Stimulated activated CD8-positive, alpha-beta memory T cell treated with anti-CD3 and anti-CD28 coated beads, Interleukin-12 subunit alpha, Interleukin-12 subunit beta, amount 100 ng/mL, for 4 hours (primary cell): ENCODE results near the gene GFRA1.
"Not testable (repeated sequence)": the region's sequence is repeated elsewhere in the genome, so short reads cannot be mapped to it uniquely, and the experiment has no call there.

Experiments
- DNase-seq: peaks from one replicate; pipeline ENCODE4 v3.0.0-alpha.2; 2020; ENCODE audit warnings: low read depth

GFRA1 gene

GRCh38 chr10:116195583-116195982 lies 77.4 kb downstream of the GFRA1 start:
- no peak for DNase-seq

GRCh38 chr10:116195039-116195438 lies 78.0 kb downstream of the GFRA1 start:
- DNase-seq: no peak

- no peak for DNase-seq
Measured at GRCh38 chr10:116194061-116194460, 78.9 kb downstream of the GFRA1 start.

GRCh38 chr10:116190883-116191282 lies 82.1 kb downstream of the GFRA1 start:
- no peak for DNase-seq

GRCh38 chr10:116186273-116186672 lies 86.7 kb downstream of the GFRA1 start:
- no peak for DNase-seq

GRCh38 chr10:116185199-116185867 lies 87.7 kb downstream of the GFRA1 start:
- no peak for DNase-seq

GRCh38 chr10:116184512-116184794 lies 88.6 kb downstream of the GFRA1 start:
- no peak for DNase-seq

GRCh38 chr10:116183733-116184511 lies 89.1 kb downstream of the GFRA1 start:
- DNase-seq: no peak

GRCh38 chr10:116182426-116182825 lies 90.6 kb downstream of the GFRA1 start:
- no peak for DNase-seq

GRCh38 chr10:116178086-116178605 lies 94.9 kb downstream of the GFRA1 start:
- DNase-seq: no peak

GRCh38 chr10:116175231-116175630 lies 97.8 kb downstream of the GFRA1 start:
- no peak for DNase-seq

- no peak for DNase-seq
Measured at GRCh38 chr10:116171505-116171904, 101.5 kb downstream of the GFRA1 start.

- DNase-seq: no peak
Measured at GRCh38 chr10:116170815-116171250, 102.2 kb downstream of the GFRA1 start.

- no peak for DNase-seq
Measured at GRCh38 chr10:116169782-116170445, 103.1 kb downstream of the GFRA1 start.

GRCh38 chr10:116168745-116169144 lies 104.3 kb downstream of the GFRA1 start:
- DNase-seq: no peak

- DNase-seq: no peak
Measured at GRCh38 chr10:116168329-116168728, 104.7 kb downstream of the GFRA1 start.

GRCh38 chr10:116165941-116166340 lies 107.1 kb downstream of the GFRA1 start:
- DNase-seq: not testable (repeated sequence)

GRCh38 chr10:116164291-116164690 lies 108.7 kb downstream of the GFRA1 start:
- no peak for DNase-seq

GRCh38 chr10:116163333-116164131 lies 109.5 kb downstream of the GFRA1 start:
- DNase-seq: no peak

GRCh38 chr10:116162851-116163250 lies 110.2 kb downstream of the GFRA1 start:
- DNase-seq: no peak

- DNase-seq: no peak
Measured at GRCh38 chr10:116160271-116160670, 112.7 kb downstream of the GFRA1 start.

GRCh38 chr10:116159197-116159596 lies 113.8 kb downstream of the GFRA1 start:
- DNase-seq: no peak
